HL-60/S4 treated with phorbol 12-myristate 13-acetate at 8.2 ng/mL for 4 days and 3 days (cell line): ENCODE measurements around the gene CRYBG3.

Experiments
- in situ Hi-C: fragments of 300-500 bp; cut with MboI; formaldehyde crosslinking; loops from 2 replicates; pipeline ENCODE4 v1.15.0; 2022; ENCODE audit warnings: low sequenced_read_pairs

CRYBG3 gene

DNA sequence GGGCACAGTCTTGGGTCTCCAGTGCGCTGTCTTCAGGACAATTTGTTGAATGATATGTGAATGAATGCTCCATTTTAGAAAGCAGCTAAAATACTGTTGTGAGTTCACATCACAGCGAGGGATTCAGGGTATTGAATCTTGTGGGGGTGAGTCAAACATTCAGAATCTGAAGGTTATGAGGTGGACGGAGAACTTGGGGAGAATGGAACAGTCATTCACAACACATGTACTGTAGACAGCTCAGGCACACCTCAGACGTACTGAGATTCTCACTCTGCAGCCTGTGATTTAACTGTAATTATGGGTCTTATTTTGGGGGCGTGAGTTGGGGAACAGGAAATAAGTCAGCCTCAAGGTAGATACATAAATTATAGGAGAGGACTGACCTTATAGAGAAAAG is 13.9 kb downstream of the CRYBG3 start:
- in situ Hi-C loops: no loop called here

DNA sequence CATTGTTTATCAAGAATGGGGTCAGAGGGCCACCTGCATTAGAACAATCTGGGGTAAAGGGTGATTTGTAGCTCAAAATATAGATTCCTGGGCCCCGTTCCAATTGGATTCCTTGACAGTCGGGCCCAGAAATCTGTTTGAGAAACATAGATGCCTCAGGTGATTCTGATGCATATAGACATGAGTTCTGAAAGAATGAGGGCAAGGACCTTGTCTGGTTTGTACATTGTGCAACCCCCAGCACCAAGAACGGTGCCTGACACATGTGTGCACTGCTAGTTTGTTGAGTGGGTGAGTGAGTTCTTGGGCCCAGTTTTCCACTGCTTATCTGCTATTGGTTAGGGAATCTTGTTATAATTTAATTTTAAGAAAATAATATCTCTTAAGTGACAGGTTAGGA is 16.6 kb downstream of the CRYBG3 start:
- in situ Hi-C loops: no loop called here

DNA sequence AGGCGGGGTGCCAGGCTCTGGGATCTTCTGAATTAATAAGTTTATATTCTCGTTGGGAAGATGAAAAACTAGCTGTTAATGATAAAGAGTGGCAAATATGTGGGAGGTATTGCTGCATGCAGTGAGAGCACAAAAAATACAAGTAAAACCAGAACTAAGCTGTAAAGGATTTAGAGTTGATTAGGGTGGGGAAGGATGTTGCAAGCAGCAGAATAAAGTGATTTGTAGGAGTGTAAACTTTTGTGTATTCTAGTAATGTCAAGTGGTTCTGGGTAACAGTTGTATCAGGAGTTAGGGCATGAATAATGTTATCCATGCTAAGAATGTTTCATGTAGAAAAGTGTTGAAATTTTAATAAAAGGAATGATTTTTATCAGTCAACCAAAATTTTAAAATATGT is 18.1 kb downstream of the CRYBG3 start:
- in situ Hi-C loops: no loop called here

DNA sequence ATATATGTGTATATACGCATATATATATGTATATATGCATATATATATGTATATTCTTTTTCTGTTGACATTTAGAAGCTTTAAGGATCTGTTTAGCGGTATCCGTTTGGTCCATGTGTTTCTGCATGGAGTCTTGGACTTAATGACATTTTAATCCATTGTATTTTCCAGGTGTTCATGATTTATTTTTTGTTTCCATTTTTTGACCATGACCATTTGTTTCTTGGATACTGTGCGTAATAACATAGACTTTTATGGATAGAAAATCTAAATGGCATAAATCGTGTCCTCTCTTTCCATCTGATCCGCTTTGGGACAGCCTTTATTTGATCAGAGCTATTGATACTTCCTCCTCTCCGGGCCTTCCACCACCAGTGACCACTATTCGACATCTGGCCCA is 19.5 kb downstream of the CRYBG3 start:
- in situ Hi-C loops: no loop called here

DNA sequence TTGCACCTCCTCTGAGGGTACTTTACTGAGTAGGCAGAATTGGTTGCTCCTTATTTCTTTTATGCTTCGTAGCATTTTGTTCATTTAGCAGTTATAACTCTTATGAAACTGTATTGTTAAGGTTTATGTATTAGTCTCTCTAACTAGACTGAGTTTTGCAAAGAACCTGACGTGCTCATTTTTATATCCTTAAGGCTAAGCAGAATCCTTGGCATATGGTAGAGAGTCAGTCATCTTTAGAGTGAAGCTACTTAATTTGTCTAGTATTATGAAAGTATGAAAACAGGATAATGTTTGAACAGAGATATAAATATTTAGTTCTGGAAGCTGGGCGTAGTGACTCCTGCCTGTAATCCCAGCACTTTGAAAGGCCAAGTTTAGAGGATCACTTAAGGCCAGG is 20.1 kb downstream of the CRYBG3 start:
- in situ Hi-C loops: no loop called here

DNA sequence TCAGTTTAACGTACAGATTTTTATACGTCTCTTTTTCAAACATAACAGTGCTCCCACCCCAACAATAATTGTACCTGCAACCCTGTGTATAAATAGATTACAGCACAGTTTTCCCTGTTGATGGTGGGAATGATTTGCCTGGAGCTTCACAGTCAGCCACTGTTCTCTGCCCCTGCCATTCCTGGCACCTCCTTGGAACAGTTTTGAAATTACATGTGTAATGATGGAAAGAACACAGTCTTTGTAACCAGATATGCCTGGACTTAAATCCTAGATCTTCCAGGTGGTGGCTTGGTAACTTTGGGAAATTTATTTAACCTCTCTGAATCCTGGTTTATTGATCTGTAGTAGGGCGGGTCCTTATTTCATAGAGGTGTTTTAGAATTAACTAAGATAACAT is 27.0 kb downstream of the CRYBG3 start:
- in situ Hi-C loops: no loop called here

DNA sequence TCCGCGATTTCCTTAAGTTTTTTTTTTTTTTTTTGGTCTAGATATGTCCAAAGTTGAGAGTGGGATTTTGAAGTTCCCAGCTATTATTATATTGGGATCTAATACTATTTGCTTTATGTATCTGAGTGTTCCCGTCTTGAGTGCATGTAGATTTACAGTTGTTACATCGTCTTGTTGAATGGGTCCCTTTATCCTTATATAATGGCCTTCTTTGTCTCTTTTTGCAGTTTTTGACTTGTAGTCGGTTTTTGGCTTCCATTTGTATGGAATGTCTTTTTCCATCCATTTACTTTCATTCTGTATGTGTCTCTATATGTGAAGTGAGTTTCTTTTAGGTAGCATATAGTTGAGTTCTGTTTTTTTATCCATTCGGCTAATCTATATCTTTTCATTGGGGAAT is 35.6 kb downstream of the CRYBG3 start:
- in situ Hi-C loops: no loop called here

DNA sequence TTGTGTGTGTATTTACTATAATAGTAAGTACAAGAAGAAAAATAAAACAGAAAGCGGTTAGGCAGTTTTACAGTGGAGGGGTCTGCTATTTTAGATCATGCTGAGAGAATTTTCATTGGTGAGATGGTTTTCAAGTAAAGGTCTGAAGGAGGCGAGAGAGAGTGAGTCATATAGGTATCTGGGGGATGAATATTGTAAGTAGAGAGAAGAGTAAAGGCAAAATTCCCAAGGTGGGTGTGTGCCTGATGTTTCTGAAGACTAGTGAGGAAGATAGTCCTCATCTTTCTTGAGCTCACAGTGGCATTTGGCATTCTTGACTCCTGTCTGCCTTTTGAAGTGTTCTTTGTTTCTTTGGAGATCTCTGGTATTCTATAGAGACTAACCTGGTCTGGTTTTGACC is 38.6 kb downstream of the CRYBG3 start:
- in situ Hi-C loops: no loop called here

DNA sequence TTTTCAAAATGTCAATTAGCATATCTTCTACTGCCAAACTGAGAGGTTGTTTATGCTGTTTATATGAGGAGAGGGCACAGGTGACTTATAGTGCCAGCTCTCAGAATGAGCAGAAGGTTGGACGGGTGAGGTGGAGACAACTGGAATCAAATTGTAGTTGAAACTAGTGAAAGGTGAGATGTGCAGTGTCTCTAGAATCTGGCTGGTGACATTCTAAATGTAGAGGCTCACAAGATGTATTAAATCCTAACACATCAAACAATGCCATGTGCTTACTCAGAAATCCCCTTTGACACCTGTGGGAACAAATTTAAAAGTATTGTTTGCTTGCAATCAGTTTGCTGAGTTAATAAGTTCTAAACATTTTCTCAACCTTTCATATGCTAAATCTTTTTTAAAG is 40.8 kb downstream of the CRYBG3 start:
- in situ Hi-C loops: no loop called here

DNA sequence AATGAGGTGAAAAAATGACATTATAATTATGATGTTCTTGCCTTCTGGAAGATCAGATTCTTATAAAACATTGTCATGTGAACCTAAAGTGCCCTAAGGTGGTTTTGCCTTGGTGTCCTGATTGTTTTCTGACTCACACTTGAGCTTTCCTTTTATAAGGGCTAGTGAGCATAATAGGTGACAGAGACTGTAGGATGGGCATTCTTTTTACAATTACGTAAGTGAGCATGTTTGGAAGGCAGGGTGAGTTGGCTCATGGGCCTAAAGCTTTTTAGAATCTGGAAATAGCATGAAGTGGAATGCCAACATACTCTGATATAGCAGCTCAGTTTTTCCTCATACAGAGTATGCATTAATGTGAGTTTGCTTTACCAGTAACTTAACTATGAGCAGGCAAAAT is 41.2 kb downstream of the CRYBG3 start:
- in situ Hi-C loops: no loop called here

DNA sequence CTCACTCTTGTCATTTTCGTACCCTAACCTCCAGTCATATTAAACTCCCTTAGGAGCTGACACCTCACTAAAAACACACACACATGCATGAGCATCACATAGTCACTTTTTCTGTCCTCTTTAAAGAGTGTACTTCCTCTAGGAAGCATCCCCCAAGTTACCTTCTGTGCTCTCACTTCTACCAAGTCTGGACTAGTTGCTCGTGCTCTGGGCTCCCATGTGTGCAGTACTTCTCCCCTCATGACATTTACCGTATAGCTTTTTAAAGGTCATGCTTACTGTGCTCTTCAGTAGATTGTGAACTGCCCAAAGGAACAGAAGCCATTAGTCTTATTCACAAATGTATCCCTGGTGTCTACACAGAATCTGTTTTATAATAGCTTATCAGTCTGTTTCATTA is 42.0 kb downstream of the CRYBG3 start:
- in situ Hi-C loops: no loop called here

DNA sequence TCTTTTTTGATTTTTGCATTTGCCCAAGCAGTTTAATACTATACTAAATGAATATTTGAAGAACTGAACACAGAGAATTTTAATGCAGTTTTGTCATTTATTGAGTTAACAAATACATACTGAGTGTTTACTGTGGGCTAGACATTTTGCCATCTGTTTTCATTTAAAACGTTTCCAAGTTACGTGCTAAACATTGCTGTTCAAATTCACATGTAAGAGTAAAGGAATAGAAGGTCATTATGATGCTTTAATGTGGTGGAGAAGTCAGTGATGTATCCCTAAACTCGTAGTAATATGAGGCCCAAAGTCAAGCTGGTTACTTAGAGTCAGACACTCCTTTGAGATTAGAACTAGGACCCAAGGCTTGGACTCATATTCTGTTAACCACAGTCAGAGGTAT is 49.4 kb downstream of the CRYBG3 start:
- in situ Hi-C loops: no loop called here

DNA sequence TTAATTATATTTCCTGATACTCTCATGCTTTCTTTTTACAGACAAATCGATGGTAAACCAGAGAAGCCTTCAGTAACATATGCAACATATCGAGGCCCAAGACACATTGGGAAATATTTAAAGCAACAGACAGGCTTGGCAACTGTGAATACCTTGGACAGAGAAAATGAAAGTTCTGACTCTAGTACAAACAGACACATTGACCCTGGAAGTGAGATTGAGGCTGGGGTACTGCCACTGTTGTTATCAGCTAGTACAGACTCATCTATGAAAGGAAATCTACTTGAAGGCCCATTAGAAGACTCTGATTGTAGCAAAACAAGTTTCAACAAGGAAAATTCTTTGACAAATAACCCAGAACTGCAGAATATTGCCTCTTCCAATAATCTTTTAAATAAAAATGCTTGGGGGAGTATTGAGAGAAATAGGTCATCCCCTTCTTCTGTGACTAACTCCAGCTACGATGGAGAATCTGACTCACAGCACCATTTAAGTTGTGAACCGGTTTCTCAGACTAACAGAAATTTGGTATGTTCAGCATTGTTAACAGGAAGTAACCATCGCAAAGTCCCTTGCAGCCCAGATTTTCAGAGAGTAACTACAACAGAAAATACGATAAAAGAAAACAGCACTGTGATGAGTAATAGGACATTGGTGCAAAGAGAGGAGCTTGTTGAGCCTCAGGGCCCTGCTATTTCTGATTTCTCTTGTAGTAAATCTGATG is 50.2 kb downstream of the CRYBG3 start:
- in situ Hi-C loops: no loop called here

DNA sequence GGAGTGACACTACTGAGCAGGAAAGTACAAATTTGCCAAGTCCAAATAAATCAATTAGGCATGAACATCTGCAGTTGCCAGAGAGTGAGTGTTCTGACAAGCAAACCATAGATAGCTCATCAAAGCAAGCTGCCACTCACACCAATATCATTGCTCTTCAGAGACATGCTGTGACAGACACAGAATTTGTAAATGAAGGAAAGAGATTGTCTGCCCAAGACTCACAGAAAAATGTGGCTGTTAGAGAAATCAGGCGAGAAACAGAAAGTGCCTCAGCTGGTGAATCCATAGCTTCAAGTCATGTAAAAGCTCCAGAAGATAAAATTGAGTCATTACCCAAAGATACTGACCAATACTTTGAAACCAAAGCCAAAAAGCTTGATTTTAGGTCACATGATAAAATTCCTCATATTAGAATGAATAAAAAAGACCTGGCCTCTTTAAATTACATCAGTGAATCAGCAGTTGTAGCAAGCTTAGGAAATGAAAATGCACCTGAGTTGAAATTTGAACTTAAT is 50.8 kb downstream of the CRYBG3 start:
- in situ Hi-C loops: no loop called here

DNA sequence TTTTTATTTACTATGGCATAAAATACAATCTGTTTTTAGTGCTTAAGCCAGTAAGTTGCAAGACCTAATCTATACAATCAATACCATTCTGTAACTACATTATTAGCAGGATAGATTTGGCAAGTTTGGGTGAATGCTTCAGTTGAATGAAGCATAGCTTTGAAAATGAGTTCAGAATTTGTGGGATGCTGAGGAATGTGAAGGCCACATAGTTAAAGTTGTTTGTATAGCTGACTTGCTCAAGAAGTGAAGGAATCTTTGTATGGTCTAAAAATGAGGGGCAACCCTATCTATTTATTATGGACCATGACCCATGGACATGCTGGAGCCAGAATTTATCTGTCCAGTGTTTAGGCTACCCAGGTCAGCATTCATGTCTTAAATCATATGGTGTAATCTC is 58.5 kb downstream of the CRYBG3 start:
- in situ Hi-C loops: no loop called here

DNA sequence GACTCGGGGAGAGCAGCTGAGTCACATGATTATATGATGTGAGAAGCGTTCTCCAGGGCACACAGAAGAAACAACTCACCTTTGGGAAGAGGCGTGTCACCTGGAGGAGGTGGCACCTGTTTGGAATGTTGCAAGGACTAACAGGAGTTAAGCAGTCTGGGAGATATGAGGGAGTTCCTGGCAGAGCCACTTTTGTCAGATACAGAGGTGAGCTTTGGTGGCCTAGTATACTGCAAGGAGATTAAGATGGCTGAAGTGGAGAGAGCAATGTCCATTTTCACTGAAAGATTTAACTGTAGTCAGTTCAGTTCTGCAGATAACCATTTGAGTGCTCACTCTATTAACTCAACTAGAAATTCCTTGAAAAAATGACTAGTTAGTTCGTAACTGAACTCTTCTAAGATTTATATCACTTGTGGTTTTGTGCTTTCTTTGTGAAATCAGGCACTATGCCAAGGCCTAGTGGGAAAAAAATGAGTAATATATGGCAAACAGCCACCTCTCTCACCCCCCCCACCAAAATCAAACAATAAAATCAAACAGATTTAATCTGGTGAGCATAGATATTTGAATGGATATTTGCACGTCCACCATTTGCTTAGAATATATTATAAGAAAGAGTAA is 61.3 kb downstream of the CRYBG3 start:
- in situ Hi-C loops: no loop called here

DNA sequence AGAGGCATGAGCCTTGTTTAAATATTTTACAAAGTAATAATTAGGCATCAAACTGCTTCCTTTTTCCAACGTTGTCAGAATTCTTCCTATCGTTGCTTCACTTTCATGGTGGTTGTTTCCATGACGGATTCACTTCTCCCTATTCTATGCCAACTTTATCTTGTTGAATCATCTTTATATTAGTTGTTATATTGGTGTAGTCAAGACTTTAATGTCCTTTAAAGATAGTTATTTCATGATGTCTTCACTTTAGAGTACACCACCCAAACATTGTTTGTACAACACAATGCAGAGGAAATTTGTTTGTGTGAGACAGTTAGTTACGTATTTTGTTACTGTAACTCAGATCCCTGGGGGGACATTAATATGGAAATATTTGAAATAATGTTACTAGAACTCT is 61.9 kb downstream of the CRYBG3 start:
- in situ Hi-C loops: no loop called here

DNA sequence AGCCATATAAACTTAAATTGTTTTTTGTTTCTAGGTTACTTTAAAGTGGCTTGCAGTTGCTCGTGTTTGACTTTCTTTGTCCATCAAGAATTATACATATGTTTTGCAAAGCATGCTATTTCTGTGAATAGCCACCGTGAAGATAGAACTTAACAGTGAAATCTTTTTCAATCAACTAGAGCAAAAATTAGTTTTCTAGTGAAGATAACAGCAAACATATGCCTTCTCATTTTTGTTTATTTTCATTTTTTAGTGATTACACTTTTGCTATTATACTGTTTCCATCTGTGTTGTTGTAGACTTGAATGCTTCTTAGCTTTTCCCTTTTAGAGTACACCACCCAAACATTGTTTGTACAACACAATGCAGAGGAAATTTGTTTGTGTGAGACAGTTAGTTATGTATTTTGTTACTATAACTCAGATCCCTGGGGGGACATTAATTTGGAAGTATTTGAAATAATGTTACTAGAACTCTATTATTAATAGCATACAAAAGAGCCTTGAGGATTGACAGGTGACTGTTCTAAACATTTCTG is 62.8 kb downstream of the CRYBG3 start:
- in situ Hi-C loops: no loop called here

DNA sequence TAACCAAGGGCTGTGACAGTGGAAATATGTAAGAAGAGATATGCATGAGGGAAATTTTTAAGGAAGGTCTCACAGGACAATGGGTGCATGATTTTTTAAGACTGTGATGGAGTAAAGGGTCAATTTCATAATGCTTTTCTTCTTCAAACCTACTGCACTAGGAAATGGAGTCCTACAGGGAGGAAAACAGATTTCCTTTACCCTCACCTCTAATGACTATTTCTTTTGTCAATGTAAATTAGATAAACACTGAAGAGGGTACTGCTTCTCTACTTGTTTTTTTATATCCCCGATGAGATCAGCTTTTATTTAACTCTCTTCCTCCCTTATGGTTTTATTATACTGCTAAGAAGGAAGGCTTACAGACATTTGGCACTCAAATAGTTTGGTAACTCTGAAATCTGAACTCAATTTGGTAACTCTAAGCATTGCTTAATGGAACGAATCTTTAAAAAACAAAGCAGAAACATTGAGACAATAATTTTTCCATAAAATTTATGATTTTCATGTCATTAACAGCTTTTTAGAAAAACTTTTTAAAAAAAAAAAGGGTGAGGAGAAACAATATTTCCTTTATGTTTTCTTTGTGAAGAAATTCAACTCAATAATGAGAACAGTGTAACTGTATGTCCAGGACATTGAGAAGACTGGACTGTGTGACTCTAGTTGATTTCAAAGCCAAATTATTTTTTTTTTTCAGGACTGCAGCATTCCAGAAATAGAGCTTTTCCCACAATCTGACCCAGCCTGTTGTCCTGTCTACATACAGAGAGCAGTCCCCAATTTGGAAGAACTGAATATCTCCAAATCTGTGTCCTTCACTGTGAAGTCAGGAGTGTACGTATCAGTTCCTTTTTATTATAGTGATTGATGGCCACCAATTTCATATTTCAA is 64.4 kb downstream of the CRYBG3 start:
- in situ Hi-C loops: no loop called here

DNA sequence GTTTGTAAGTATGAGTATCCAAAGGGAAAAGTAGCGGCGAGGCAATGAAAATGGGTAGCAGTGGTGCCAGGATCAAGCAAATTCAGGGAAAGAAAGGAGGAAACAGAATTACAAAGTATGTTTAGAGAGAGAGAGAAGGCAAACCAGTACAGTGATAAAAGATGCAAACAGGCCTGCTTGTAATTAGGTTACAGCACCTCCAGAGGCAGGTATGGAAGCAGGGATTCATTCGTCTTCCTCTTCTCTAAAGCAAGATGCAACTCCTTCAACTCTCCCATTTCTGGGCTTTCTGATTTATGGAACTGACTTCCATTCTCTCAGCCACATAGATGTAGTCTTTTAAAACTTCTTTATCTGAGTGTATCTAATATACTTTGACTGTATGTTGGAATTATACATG is 68.0 kb downstream of the CRYBG3 start:
- in situ Hi-C loops: no loop called here

DNA sequence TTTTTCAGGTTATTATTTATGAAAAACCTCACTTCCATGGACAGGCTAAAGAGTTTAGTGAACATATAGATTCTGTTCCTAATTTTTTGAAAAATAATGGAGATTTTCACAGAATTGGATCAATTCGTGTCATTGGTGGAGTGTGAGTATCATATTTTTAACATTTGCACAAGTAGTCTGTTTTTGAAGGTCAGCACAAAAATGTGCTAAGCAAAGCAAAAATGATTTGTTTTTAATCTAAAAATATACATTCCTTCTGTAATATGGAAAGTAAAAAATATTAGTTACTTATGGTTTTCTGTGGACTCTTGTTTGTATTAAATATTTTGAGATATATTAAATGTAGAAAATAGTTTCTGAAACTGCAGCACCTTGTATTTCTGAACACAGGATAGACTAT is 71.0 kb downstream of the CRYBG3 start:
- in situ Hi-C loops: no loop called here
